GM12878 (cell line): Measurements from ENCODE around the gene NBEA.

Experiments
- CREB1 ChIP-seq: IDR thresholded peaks from 2 replicates; pipeline ENCODE4 v1.6.1; 2012; ENCODE audit warnings: low read depth, mild to moderate bottlenecking, inconsistent platforms
- CTCF ChIP-seq, 3 experiments: IDR thresholded peaks in 2 of 3; conservative IDR thresholded peaks in 1 of 3; 2 replicates each; pipeline ENCODE4 v1.5.1; 2011; ENCODE audit warnings: low read depth in 3 of 3, low read length in 3 of 3, mild to moderate bottlenecking in 3 of 3, control low read depth in 2 of 3, moderate library complexity in 2 of 3, inconsistent platforms in 1 of 3, mixed read lengths in 1 of 3; ENCODE audit not compliant: control insufficient read depth in 2 of 3, insufficient read depth in 1 of 3; ENCODE audit errors: extremely low read depth in 1 of 3
- E4F1 ChIP-seq: fragments of 450-650 bp; IDR thresholded peaks from 2 replicates; pipeline ENCODE4 v1.6.1; 2018; ENCODE audit warnings: borderline replicate concordance, mild to moderate bottlenecking; ENCODE audit not compliant: partially characterized antibody
- HCFC1 ChIP-seq: fragments of 150-350 bp; IDR thresholded peaks from 2 replicates; pipeline ENCODE4 v1.6.1; 2014; ENCODE audit warnings: low read length
- JUNB ChIP-seq: IDR thresholded peaks from 2 replicates; pipeline ENCODE4 v1.6.1; 2016; ENCODE audit warnings: antibody characterized with exemption, mild to moderate bottlenecking
- POLR2A ChIP-seq: IDR thresholded peaks from 2 replicates; pipeline ENCODE4 v1.6.1; 2011; ENCODE audit warnings: low read depth, mild to moderate bottlenecking, low read length
- SIN3A ChIP-seq: IDR thresholded peaks from 2 replicates; pipeline ENCODE4 v1.6.1; 2012; ENCODE audit warnings: low read depth, low read length, improper control_type of control experiment
- SMC3 ChIP-seq: IDR thresholded peaks from 2 replicates; pipeline ENCODE4 v1.6.1; 2011; ENCODE audit warnings: low read length, improper control_type of control experiment, borderline replicate concordance
- SUPT20H ChIP-seq: IDR thresholded peaks from 2 replicates; pipeline ENCODE4 v1.6.1; 2011; ENCODE audit warnings: low read depth, mild to moderate bottlenecking, low read length, moderate library complexity, borderline replicate concordance; ENCODE audit not compliant: control insufficient read depth
- USF1 ChIP-seq: IDR thresholded peaks from 2 replicates; pipeline ENCODE4 v1.6.1; 2011; ENCODE audit warnings: borderline replicate concordance, low read depth, mild to moderate bottlenecking, moderate library complexity, mixed read lengths, low read length; ENCODE audit not compliant: insufficient read depth; ENCODE audit errors: extremely low read length
- YY1 ChIP-seq: IDR thresholded peaks from 2 replicates; pipeline ENCODE4 v1.6.1; 2011; ENCODE audit warnings: low read depth, mild to moderate bottlenecking, low read length
- ZNF592 ChIP-seq: fragments of 450-650 bp; IDR thresholded peaks from 2 replicates; pipeline ENCODE4 v1.6.1; 2017; ENCODE audit warnings: mild to moderate bottlenecking, moderate library complexity

GRCh38 chr13:35309706-35310105, 367.6 kb downstream of the NBEA start:
- TF ChIP-seq CTCF (IDR thresholded peaks at IDR 0.05 in 2 of 3, conservative IDR thresholded peaks at IDR 0.05 in 1 of 3; ENCODE audit: control insufficient read depth in 2 of 3, extremely low read depth in 1 of 3, insufficient read depth in 1 of 3, low read depth in 3 of 3, low read length in 3 of 3) (no peak), SMC3 (no peak), USF1 (no peak), CREB1 (no peak), HCFC1 (no peak), YY1 (no peak), SUPT20H (no peak), SIN3A (no peak), E4F1 (no peak), POLR2A (no peak), ZNF592 (no peak), JUNB (no peak)
